Fibroblast of peridontal ligament (primary cell): Measurements from ENCODE around the gene ATE1.
A peak's percentile ranks its signal among the peaks of the same experiment; 100 is the strongest.
"Not testable (repeated sequence)": the region's sequence is repeated elsewhere in the genome, so short reads cannot be mapped to it uniquely, and the experiment has no call there.

Experiments used
- DNase-seq: peaks from one replicate; pipeline ENCODE4 v3.0.0-alpha.2; 2010; ENCODE audit errors: extremely low read depth

Gene ATE1

DNA sequence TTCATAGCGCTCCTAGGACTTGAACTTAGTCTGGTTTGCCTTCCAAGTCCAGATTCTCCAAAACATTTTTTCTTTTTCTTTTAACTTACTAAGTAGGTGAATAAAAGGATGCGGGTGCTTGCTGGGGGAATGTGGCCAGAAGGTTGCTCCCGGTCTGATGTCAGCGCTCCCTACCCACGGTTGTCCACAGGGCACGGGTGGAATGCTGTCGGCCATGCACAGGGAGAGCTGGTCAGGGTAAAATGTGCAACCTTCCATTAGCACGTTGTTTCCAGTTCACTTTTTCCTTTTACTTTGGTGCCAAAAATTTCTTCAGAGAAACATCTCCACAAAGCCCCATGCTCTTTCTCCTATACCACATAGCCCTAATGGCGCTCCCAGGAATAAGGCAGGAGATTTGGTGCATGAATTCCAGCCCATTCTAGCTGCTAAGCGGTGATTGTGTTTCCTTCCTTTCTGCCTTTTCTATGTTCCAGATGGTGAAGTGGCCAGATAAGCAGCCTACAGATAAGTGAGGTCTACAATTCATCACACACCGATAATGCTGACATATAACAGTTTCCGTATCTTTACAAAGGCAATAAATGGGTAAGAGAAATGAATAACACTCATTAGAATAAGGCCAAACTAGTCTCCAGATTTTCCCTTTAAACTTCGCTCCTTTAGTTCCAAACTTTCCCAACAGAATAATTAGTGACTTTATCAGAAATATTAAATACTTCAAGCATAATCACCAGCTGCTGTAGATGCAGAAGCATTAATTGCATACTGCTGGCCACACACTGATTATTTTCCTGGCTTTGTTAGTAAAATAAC, 191.3 kb downstream of the ATE1 start:
- DNase-seq: no peak

GRCh38 chr10:121735263-121735662, 192.6 kb downstream of the ATE1 start:
- DNase-seq: no peak

DNA sequence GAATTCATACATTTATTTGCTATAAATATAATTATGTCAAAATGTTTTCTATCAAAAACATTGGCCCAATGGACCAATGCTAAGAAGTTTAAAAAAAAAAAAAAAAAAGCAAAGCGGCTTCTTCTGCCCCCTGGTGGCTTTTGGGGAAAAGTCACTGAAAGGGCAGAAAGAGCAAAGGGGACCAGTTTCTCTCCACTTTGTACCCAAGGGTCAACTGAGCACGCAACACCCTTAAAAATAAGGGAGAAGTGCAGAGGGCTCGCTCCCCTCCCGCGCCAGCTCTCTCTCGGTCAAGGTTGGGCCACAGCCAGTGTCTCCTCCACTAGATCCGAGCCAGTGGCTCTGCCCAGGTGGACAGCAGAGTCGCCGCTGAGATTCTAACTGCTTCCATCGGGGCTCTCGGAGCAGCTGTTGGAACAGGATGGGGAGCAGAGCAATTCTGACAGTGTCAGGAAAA, 193.2 kb downstream of the ATE1 start:
- peak; percentile 26 for DNase-seq

DNA sequence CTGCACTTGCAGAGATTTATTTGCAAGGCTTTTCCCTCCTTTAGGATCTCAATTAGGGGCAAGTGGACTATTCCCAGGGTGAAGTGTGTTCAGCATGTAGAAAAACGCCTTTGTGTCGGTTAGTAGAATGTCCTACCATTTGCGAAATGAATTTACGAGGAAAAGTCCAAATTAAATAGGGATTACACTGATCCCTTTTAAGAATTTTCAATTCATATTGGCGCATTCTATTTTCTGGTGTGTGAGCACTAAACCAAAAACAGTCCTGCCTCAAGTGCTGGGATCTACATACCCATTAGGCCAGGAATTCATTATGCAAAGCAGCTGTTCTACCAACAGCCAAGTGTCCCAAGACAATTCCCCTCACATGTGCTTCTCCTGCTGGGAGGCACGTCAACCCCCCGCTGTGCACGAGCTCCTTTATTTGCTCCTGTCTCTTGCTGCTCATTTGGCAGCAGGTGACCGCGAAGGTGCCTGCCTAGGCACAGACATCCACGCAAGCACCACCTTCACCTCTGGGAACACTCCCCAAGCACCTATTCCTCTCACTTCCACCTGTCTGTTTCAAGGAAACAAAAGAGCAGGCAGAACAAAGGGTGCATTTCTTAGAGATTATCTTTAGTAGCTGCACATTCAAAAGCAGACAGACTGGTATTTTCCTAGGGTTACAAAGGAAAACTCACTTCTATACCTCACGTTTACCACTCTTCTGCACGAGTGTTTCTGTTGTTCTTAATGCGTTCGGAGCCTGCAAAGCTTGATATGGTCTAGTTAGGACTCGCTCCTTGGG, 195.0 kb downstream of the ATE1 start:
- no peak for DNase-seq

DNA sequence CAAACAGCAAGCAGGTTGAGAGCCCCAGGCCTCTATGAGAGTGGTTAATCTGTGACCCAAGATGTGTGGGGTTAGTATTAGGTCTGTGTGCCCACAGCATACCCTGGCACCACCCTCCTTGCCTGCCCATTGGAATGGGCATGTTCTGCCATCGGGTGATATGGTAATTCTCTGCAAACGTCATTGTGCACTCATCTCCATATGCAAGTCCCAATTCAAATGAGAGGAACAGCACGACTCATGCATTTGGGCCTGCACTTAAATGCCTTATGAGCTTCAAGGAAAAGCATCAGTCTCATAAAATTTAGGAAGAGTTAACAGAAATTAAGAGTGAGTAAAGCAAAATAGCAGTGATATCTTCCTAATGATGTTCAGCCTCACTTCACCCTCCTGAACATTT, 195.7 kb downstream of the ATE1 start:
- DNase-seq: no peak

- DNase-seq: no peak
These were observed 203.5 kb downstream of the ATE1 start for GRCh38 chr10:121724282-121724681.

GRCh38 chr10:121722665-121723064, 205.2 kb downstream of the ATE1 start:
- DNase-seq: no peak

DNA sequence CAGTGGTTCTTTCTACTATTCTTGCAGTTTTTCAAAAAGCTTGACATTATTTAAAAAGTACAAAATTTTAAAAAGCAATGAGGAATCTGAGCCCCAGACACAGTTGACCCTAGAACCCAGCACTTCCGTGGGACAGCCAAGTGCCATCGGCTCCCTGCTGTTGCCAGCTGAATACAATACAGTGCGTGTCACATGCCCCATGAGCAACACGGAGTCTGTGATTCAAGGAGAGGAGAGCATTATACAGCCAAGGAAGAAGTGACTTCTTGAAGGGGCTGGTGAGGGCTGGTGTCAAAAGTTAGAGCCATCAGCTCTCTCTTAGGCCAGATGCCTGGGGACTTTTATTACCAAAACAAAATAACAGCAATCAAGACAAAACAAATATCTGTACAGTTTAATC, 206.6 kb downstream of the ATE1 start:
- DNase-seq: no peak

DNA sequence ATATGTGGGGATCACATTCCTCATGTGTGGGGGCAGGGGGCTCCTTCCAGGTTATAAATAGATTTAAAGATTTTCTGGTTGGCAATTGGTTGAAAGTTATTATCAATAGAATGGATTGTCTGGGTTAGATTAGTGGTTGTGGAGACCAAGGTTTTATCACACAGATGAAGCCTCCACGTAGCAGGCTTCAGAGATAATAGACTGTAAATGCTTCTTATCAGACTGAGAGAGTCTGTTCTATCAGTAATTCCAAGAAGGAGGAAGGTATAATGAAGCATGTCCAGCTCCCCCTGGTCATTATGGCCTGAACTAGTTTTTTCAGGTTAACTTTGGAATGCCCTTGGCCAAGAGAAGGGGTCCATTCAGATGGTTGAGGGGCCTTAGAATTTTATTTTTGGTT, 211.9 kb downstream of the ATE1 start:
- DNase-seq: no peak

DNA sequence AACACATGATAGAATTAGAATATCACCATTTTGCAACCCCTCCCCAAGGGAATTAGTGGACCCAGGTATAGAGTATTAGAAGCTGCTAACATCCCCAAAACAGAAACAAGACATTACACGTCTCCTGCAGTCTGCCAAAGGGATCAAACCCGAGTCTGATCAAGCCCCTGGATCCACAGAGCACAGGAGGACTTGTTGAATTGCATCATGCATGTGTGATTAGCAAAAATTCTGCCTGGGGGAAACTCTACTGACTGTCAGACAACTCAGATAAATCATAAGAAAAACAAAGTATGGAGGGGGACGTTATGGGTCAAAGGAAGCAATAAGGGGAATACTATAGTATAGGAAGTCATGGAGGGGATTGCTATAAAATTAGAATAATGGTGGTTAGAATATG, 212.8 kb downstream of the ATE1 start:
- DNase-seq: no peak

- no peak for DNase-seq
These were observed 214.3 kb downstream of the ATE1 start for GRCh38 chr10:121713486-121713885.

DNA sequence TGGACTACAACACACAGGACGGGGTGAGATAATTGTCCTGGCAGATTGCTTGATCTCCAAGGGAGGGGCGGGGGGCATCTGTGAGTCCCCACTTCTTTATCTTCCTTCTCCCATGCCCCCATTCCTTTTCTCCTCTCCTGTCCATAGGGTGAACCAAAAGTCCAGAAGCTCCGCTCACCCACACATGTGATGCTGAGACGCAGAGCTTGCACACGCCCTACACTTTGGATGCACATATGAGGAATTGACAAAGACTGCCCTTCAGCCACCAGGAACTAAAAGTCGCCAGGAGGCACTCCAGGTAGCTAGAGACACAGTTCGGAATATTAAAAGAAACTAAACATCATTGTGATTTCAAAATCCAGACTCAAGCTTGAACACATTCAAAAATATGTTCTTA, 216.9 kb downstream of the ATE1 start:
- no peak for DNase-seq

GRCh38 chr10:121710207-121710606, 217.6 kb downstream of the ATE1 start:
- peak; percentile 18 for DNase-seq

DNA sequence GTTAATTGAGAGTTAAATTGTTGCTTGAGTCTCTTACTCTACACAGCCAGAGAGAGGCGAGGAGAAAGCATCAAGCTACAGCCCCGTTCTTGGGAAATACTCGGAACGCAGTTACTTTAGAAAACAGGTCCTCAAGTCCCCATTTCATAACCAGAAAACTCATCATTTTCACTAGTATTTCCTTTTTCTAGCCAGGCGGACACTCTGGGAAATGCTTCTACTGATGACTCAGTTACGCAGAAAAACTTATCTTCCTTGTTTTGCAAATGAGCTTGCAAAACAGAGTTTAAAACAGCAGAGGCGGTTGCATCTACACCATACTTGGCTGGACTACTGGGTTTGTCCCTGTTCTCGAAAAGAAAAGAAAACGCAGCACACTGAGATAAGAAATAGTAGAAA, 218.2 kb downstream of the ATE1 start:
- DNase-seq: peak; percentile 59

DNA sequence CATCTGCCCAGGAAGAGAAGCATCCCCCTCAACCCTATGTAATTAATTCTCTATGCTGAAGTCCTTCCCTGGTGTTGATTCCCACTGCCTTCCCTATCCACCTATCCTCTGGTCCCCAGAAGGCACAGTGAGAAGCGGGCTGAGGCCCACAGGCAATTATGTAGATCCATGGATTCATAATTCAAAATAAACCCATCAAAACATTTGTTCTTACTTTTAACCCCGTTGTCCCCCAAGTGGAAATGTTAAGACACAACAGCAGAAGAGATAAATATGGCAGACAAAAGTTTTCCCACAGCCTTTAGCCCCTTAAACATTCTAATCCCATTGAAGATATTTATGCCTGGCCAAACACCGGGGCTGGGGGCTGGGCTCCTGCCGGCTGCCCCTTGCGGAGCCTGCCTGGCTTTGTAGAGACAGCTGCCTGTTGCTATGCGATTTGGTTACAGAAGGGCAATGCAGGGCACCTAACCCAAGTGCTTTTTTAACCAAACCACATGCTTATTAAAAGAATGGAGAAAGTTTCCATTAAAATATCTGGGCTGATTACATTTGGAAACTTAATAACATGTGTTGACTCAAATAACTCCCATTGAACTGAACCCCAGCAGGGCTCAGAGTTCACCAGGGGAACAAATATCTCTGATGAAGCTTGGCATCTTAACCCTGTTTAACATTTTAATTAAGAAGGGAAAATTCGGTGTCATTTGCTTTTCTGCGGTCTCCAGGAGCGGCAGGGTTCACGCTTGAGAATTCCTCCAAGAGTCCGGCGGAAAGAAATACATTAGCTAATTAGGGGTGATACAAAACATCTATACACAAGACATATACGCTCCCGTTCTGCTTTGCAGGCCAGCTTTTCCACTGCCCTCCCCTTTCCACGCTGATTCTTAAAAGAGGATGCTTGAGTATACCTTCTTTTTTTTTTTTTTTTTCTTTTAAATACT, 218.8 kb downstream of the ATE1 start:
- DNase-seq: no peak

GRCh38 chr10:121702351-121703320, 225.2 kb downstream of the ATE1 start:
- peak; percentile 36 for DNase-seq

- no peak for DNase-seq
These were observed 227.4 kb downstream of the ATE1 start for GRCh38 chr10:121700416-121700815.

- not testable (repeated sequence) for DNase-seq
These were observed 228.1 kb downstream of the ATE1 start for GRCh38 chr10:121699703-121700102.

DNA sequence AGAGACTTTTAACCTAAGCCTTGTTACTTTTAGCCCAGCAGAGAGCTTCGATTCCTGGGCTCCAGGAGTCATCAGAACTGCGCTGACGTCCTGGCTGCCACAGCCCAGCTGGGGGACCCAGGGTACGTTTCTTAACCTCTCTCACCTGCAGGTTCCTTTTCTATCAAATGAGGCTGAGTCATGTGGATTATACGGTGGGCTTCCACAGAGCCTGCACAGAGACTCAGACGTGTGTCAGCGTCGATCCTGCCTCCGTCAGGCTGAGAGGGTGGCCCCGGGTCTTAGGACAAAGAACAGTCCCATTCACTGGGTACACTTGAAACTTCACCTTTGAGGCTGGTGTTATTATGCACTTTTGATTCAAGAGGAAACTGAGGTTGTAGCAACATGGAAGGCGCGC, 228.9 kb downstream of the ATE1 start:
- no peak for DNase-seq

- no peak for DNase-seq
These were observed 229.5 kb downstream of the ATE1 start for GRCh38 chr10:121698336-121698735.

GRCh38 chr10:121696854-121697253, 231.0 kb downstream of the ATE1 start:
- no peak for DNase-seq
